ENCODE measurements around the gene ANO8. TPM values are rescaled to one million over a fixed set of nuclear protein-coding genes. Genes with fewer than 3 reads are reported as not detected.
"Not testable (repeated sequence)": the region's sequence is repeated elsewhere in the genome, so short reads cannot be mapped to it uniquely, and the experiment has no call there.

The ANO8 gene
- total RNA-seq, 1 donor from 2014 or later = 29.6 TPM

- no peak for DNase-seq
These were observed 24.6 kb downstream of the ANO8 start for GRCh38 chr19:17309965-17310461.

DNA sequence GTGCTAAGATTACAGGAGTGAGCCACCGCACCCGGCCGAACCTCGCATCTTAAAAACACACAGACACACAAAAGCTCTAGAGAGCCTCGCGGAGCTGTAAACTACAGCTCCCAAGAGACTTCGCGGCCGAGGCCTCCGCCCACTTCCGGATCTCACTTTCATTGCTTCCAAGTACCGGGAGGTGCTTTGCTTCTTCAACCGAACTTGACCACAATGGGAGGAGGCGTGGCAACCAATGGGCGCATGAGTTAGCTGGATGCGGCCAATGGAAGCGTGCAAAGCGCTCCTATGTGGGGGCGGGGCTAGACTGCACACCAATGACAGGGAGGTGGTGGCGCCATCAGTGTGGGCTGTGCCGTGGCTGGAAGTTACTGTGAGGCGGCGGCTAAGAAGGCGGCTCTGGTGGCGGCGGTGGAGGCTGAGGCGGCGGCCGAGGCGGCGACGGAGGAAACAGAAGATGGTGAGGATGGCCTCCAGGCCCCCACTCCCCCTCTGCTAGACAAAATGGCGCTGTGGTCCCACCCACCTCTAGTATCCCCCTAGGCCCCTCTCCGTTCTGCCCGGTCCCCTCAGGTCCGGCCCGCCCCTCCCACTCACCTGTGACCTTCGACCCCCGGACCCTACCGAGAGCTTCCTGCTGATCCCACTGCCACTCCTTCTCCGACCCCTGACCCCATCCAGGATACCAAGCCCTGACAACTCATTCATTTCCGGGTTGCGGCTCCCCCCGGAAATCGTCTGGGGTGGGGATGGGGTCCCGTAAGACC lies 25.3 kb downstream of the ANO8 start, which contains the start of gene DDA1:
DDA1 (plus strand) TSS at position 366 of the 767 bp plus-strand sequence; CDS start at position 458, 92 bp downstream.
- peak; percentile 99 for DNase-seq

GRCh38 chr19:17307876-17308377 lies 26.7 kb downstream of the ANO8 start:
- no peak for DNase-seq

GRCh38 chr19:17306285-17306714 lies 28.4 kb downstream of the ANO8 start:
- DNase-seq = no peak

- DNase-seq = peak; percentile 95
These were observed 29.0 kb downstream of the ANO8 start, which contains the start of gene MRPL34 for GRCh38 chr19:17305517-17306284. MRPL34 (plus strand) TSS chr19:17305872; CDS start chr19:17305893, 21 bp downstream.

- no peak for DNase-seq
These were observed 29.5 kb downstream of the ANO8 start for GRCh38 chr19:17305216-17305516.

GRCh38 chr19:17304386-17305215 lies 30.1 kb downstream of the ANO8 start:
- no peak for DNase-seq

DNA sequence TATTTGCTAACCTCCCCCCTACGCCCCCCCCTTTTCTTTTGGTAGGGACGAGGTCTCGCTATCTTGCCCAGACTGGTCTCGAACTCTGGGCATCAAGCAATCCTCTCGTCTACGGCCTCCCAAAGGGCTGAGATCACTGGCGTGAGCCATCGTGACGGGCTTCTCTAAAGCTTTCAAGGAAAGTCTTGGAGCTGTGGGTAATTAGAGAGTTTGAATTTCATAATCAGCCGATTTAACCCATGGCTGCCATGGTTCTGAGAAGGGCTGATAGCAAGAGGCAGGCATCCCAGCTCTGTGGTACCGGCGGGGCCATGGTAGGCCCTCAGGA lies 30.8 kb downstream of the ANO8 start:
- DNase-seq = no peak

- DNase-seq = peak; percentile 93
These were observed 31.3 kb downstream of the ANO8 start, which contains the start of gene ABHD8 for GRCh38 chr19:17303167-17303939. ABHD8 (minus strand) TSS chr19:17303425; CDS start chr19:17301616, 1,809 bp downstream.

DNA sequence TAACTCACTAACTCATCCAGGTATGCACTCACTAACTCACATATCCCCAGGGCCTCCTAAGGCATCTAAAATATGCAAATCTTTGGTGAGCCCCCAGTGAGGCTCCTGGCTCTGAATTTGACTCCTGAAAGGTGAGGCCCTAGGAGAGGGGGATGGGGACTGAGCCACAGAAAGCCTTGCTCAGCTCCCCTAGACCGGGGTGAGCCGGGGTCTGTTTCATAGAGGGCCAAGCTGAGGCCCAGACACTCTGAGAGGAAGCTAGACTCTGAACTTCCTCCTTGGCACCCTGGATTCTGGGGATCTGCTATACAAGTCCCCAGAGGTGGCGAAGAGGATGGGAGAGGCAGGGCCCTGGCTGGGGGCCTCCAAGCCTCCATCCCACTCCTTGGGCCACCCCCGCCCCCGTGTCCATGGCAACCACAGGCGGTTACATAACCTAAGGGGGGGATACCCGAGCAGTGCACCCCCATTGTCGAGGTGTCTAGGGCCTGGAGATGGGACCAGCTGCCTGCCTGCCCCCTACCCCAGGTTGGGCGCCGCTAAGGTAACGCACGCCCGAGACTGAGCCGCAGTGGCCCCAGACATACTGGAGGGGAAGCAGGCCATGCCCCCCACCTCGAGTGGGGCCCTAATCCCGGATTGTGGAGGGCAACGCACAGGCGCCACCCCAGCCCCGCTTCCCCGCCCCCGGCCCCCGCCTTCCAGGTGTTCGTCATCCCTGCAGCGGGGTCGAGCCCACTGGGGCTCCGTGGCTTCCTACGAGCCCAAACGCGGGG lies 32.1 kb downstream of the ANO8 start:
- DNase-seq = no peak

DNA sequence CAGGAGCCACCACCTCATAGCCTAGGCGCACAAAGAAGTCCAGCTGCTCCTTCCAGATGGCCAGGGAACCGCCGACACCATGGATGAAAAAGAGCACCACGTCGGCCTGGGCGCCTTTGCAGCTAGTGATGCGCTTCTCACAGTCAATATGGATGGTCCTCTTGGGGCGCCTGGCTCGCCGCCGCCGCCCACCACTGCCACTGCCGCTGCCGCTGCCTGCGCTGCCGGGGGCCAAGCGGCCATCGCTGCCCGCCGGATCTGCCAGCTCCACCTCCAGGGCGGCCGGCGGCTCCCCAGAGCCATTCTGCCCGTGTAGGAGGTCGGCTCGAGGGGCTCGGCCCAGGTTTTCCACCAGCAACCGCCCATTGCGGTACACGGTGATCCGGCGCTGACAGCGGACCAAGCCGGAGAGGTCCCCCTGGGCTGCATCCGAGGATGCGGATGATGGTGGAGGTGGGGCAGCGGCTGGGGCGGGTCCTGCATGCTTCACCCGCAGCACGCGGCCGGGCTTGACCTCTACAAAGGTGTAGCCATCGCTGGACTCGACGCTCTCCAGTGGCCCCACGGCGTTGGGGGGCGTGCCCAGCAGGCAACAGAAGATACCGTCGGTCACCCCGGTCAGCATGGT lies 33.5 kb downstream of the ANO8 start:
- no peak for DNase-seq

- DNase-seq = no peak
These were observed 37.7 kb downstream of the ANO8 start for GRCh38 chr19:17296976-17297375.

- no peak for DNase-seq
These were observed 38.4 kb downstream of the ANO8 start for GRCh38 chr19:17296273-17296672.

DNA sequence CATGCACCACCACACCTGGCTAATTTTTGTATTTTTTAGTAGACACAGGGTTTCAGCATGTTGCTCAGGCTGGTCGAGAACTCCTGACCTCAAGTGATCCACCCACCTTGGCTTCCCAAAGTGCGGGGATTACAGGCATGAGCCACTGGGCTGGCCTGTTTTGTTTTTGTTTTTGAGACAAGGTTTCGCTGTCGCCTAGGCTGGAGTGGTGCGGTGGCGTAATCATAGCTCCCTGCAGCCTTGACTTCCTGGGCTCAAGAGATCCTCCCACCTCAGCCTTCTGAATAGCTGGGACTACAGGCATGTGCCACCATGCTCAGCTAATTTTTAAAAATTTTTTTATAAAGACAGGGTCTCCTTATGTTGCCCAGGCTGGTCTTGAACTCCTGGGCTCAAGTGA lies 39.1 kb downstream of the ANO8 start:
- not testable (repeated sequence) for DNase-seq

DNA sequence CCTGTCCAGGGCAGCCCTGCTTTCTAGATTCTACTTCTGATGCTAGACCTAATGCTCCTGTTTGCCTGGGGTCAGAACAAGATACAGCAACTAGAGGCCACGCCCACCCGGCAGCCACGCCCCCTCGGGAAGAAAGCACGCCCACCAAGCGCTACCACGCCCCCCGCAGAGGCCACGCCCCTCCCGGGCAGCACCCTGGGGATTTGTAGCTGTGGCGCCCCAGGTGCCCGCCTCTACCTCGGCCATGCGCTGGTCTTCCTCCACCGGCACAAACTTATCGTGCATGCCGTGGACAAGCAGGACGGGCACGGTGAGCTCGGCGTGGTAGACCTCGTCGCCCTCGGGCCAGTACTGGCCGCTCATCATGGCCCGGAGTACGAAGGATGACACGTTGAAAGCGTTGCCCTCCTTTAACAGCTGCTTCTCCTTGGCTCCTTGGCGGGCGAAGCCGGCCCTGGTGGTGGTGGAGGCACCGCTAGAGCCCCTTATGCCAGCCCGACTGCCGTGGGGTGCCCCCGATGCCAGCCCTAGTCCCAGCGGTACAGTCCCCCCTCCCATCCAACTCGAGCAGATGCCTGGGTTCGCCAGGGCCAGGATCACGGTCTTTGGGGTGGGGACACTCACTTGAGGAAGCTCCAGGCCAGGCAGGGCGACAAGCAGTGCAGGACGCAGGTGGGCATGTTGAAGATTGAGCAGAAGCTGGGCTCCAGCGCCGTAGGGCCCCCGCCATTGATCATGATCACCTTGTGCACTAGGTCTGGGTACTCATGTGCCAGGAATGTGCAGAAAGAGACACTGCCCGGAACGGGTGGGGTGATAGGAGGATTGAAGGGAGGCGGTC lies 40.4 kb downstream of the ANO8 start:
- DNase-seq = no peak

DNA sequence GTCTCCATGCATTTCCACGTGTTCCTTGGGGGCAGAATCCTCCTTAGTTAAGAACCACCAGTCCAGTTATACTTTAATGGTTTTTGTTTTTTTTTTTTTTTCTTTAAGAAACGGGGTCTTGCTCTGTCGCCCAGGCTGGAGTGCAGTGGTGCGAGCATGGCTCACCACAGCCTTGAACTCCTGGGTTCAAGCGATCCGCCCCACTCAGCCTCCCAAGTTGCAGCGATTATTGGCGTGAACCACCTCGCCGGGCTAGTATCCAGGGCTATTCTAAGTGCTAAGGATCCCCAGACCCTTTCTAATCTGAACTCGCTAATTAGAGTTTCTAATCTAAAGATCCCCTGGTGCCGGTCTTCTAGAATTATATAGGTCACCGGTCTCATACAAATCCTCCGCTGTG lies 41.0 kb downstream of the ANO8 start:
- no peak for DNase-seq

GRCh38 chr19:17292301-17293074 lies 42.2 kb downstream of the ANO8 start:
- DNase-seq = no peak

GRCh38 chr19:17289489-17289888 lies 45.2 kb downstream of the ANO8 start:
- DNase-seq = no peak
